GM18526 (cell line): ENCODE measurements around the gene RNF26.

ENCODE experiments used
- POLR2A ChIP-seq: IDR thresholded peaks from 3 replicates; pipeline ENCODE4 v1.6.1; 2011; ENCODE audit not compliant: insufficient read length; ENCODE audit errors: extremely low read depth

Gene RNF26

DNA sequence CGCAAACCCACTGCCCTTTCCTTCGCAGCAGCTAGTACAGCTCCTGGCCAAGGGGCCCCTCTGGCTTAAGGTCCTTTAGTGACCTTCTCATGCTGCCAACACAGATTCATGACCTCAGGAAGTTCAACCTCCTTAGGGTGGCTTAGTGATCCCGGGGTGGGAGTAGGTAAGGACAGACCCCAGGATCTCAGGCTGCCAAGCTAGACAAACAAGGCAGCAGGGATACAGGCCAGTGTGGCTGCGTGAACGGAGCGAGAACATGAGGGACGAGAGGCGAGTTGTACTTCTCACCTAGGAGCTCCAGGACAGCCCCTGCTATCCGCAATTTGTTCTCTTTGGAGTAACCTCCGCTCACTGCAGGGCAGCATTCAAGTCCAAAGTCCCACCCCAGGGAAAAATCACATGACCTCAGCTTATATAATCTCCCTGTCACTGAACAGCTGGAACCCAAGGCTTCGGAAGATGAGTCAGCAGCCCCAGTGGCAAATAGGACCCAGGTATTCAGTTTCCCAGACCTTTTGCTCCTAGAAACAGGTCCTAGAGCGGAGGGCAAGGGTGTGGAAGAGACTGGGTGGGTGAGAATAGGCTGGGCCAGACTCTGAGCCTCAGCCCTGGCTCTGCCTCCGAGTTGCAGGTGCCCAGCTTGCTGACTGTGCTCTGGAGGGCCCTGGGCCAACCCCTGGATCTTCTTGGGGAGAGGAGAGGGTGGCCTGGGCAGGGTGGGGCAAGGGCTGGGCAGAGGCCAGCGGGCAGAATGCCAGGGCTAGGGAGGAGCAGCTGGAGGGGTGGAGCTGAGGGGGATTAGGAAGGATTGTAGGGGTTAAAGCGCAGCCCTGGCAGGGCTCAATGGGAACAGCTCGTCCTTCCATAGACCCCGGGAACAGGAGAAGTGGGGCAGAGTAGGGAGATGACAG is 34.1 kb downstream of the RNF26 start:
- TF ChIP-seq POLR2A: no peak

DNA sequence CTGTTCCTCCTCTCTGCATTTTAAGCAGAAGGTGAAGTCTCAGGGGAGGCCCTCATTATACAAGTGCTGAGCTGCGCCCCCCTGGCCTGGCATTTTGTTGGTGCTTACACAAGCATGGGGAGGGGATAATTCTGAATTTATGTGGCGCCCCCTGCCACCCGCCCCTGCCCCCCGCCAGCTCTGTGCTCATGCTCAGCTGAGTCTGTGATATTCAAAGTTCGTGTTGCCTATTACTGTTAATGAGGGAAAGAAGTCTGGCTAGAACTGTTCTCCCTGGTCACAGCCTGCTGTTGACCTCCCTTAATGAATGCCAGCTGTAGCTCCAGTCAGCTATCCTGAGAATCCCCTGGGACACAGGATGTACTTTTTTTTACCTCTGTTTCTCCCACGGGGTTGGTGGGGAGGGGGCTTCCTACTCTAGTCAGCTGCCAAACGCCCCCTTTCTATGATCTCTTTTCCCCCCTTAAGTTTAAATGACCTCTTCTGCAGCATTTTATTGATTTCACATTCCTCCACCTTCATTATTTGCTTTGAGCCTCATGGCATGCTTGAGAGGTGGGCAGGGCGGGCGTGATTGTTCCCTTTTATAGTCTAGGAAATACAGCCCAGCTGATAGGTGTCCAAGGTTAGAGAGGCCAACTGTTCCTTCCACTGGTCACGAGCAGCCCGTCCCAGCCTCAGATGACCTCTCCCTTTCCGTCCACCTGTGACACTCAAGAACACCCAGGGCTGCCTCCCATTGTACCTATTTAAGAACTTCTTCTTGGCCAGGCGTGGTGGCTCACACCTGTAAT is 35.0 kb downstream of the RNF26 start:
- TF ChIP-seq POLR2A: no peak

DNA sequence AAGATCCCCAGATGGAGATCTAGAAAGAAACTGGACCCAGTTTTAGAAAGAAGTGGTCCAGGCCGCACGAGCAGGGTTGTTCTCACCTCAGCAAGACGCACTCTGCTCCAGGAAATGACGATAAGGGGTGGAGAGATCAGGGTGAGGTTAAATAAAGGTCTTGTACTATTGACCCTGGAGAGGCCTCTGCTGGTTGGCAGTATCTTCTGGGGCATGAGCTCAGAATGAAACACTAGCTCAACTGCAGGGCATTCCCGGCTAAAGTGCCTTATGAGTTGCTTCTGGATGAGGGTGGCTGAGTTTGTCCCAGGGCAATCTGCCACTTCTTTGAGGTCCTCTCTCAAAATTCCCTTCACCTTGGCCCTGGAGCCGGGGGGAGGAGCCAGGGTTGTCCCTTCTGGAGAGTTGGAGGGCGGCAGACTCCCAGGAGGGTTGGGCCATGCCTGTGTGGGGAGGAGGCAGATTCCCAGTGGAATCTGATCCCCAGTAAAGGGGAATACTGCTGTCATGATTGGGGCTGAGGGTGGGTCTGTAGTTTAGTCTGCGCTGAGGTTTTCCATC is 36.2 kb downstream of the RNF26 start:
- TF ChIP-seq POLR2A: no peak

DNA sequence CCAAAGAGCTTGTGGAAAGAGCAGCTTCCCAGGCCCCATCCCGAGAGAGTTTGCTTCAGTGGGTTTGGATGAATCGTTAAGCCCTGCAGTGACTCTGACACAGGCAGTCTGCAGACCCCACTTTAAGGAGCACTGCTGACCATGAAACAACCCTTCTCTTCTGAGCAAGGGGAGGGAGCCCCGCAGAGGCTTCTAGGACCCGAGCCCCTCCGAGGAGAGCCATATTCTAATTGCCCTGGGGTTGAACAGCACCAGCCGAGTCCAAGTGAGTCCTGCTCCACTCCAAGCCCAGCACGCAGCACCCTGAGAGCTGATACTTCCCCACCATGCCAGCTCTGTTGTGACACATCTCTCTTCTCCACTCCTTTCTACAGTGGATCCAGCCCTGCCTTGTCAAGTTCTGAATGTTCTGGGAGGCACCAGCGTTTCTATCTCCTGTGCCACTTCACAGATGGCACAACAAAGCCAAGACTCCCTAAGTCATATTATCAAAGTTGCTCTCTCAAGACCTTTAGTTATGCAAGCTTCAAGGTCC is 36.8 kb downstream of the RNF26 start:
- TF ChIP-seq POLR2A: no peak

DNA sequence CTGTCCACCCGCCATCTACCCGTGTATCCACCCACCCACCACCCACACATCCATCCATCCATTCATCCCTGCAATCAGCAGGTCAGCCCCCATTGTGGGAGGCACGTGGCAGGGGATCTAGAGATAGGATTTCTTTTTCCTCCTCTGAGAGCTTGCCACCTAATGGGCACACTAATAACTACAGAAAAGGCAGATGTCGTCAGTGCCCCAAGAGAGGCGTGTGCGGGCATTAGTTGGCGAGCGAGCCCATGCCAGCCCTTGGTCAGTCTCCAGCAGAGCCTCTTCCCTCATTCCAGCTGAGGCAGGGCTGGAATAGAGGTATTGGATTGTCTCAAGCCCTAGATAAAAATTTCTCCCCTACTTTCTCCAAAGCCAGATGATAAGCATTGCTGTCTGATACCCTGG is 37.5 kb downstream of the RNF26 start:
- no peak for TF ChIP-seq POLR2A

DNA sequence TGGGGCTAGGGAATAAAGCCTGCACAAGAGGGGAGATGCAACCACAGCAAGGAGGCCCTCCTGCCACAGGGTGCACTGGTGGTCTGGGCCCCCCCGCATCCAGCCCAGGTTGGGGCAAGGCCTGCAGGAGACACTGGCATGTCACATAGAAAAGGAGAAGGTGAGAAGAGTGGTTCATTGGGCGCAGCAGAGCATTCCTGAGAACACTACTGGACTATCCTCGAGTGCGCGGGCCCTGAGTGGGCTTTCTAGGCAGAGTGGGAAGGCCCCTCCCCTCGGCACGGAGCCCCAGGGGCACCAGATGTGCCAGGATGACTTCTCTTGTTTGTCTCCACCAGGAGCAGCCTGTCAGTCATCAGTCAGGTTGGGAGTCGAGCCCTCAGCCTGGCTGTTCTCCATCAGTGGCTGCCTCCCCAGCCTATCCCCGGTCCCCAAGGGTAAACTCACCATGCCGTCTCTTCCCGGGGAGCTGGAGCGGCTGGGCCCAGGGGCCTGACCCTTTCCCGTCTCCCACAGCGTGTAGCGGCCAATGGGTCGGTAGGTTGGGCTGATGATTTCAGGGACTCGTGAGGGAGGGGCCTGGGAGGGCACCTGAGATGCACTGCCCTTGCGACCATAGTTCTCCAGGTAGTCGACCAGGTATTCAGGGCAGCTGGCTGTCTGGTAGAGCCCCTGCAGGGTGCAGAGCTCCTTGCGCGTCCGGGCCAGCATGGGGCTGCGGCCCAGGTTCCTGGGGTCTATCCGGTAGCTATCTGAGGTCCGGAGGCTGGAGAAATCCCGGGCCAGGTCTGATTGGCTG is 38.1 kb downstream of the RNF26 start:
- no peak for TF ChIP-seq POLR2A

DNA sequence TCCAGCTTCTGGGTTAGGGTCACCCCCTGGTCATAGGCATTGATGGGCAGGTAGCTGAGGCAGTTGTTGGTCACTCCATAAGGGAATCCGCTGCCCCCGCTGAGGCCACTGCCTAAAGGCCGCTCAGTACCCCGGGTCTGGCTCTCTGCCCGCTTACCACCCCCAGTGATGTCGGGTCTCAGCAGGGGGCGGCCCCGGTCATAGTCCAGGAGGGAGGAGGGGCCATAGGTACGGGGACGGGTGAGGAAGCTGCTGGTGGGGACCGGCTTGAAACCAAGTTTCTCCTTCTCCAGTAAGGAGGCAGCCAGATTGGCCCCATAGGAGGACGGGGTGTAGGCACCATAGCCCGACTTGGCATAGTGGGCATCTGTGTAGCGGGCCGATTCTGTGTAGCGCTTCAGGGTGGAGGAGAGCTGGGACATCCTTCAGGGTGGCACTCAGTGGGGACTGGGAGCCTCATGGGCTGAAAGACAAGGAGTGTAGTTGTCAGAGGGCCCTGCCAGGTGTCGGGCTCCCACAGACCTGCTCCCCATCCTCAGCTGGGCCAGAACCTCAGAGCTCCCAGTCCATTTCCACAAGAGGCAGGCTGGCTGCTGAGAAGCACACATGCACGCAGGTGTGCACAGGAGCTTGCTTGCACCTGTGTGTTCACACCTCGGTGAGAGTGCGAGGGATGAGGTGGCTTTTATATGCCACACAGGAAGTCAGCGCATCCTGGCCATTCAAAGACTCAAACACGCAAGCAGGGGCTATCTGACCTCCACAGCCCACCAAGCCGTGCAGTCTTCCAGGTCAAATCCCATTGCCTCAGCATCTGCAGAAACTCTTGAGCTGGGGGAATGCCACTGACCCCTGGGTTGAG is 39.0 kb downstream of the RNF26 start:
- TF ChIP-seq POLR2A: no peak

DNA sequence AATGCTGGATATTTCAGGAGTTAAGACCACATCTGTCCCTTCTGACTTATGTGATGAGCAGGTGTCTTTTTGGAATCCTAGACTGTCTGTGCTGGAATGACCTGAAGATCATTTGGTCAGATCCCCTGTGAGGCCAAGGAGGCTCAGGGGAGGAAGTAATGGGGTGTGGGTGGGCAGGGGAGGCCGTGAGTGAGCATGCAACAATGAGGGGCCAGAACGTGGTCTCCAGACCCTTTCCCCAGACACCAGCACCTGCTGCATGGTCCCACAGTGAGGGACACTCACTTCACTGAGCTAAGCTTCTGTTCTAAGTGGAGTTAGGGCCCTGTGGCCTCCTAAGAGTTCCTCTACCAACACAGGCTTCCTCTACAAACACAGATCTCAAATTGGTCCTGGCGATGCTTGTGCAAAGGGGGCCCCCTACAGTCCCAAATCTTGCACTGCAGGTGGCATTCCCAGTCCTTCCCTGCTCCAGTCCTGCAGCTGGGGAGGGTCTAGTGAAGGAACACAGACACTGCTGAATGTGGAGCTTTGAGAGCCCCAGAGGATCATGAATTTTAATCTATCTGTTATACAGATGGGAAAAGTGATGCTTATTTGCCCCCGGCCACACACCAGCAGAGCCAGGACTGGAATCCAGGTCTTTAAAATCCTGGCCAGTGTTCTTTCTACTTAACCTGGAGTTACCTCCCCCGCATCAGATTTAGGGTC is 39.7 kb downstream of the RNF26 start:
- TF ChIP-seq POLR2A: no peak

DNA sequence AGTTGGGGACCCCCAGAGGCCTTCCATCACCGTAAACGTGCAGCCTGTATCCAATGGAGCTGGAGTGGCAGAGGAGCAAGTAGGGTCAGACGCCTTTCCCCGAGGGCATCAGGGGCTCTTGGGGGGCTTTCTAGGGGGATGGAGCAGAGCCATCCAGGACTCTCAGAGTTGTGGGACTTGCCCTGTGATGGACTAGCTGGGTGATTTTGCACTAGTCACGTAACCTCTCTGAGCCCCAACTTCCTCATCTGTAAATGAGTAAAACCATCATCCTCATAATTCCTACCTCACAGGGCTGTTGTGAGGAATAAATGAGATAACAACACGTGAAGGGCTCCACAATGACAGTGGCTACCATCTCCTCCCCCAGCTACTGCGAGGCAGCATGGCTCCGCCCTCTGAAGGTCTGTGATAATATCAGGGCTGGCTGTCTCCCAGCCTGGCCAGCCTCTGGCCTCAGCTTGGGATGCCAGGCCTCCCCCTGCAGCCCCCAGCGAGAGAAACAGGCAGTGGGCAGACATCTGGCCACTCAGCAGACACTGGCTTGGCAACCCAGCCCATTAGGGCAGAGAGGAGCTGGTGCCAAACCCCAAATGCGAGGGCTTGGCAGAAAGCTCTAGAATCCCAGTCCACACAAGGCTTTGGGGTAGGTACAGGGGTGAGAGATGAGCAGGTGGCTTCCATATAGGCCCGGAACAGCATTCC is 40.5 kb downstream of the RNF26 start:
- no peak for TF ChIP-seq POLR2A

DNA sequence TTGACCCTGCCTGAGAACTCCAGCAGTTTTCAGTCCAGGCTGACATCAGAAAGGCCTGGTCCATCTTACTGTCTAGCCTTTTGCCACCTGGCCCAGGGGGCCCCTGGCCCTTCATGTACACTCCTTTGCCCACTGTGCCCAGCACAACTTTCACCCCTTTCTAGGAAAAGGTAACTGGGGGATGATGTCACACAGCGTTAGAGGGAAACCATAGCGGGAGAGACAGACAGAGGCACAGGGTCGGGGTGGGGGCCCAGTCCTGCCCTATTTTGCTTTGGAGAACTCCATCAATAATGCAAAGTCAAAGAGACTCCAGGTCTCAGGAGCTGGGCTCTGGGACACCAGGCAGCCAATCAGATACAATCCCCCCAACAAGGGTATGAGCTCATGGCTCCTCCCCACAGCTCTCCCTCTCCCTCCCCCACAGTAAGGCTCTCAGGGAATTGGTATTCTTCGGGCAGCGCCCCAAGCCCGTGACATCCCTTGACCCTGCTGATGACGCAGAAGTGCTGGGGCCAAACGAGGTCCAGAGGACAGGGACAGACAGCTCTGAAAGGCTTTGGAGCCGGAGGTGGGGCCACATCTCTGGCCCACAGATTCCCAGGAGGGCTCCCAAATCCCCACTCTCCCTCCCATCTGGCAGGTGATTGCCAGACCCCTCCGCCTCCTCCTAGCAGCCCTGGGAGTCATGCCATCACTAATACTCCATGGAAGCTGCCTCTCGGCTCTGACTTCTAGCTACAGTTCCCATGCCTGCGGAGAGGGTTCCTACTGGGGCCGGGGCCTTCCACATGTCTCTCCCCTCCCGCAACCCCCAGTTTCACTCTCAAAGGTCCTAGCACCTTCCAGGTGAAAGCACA is 41.2 kb downstream of the RNF26 start:
- no peak for TF ChIP-seq POLR2A

DNA sequence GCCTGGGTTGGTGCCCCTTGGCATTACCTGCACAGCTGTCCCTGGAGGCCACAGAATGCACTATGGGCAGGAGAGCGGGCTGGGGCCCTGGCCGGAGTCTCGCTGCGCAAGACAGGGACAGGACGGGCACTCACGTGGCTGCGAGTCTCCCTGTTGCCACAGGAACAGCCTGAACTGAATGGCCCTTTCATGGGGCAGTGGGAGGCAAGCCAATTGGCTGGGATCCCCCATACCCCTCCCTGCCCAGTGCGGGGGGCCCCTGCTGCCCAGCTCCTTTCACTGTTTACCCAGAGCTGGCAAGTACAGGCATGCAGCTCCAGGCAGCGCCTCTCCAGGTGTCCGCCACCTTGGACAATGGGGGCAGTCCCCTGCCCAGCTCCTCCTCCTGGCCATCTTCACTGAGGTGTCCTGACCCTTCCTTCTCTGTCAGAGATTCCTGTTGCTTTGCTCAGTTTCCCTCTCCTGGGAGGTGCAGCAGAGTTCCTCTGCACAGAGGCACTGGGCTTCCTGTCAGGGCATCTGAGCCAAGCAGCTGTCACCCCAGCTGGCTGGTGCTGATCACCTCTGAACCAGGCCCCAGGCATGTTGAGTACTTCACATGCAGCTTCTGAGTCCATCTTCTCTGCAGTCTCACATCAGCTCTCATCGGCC is 42.0 kb downstream of the RNF26 start:
- no peak for TF ChIP-seq POLR2A
